GM18909 (cell line): ENCODE measurements around the gene OR1F1.

Experiments used
- ATAC-seq: cut with Tn5 transposase; IDR thresholded peaks from one replicate; pipeline ENCODE4 v1.9.1; 2021; ENCODE audit warnings: mild to moderate bottlenecking; ENCODE audit not compliant: unreplicated experiment, poor library complexity

The OR1F1 gene

GRCh38 chr16:3235856-3236669 lies 48.1 kb downstream of the OR1F1 start:
- no peak for ATAC-seq

GRCh38 chr16:3241761-3242160 lies 53.8 kb downstream of the OR1F1 start:
- no peak for ATAC-seq

- no peak for ATAC-seq
Measured at GRCh38 chr16:3242709-3243108, 54.7 kb downstream of the OR1F1 start.

GRCh38 chr16:3243882-3244281 lies 55.9 kb downstream of the OR1F1 start:
- ATAC-seq: no peak

GRCh38 chr16:3246002-3246401 lies 58.0 kb downstream of the OR1F1 start:
- no peak for ATAC-seq

- no peak for ATAC-seq
Measured at GRCh38 chr16:3246876-3247275, 58.9 kb downstream of the OR1F1 start.

- ATAC-seq: no peak
Measured at GRCh38 chr16:3248596-3248995, 60.6 kb downstream of the OR1F1 start.

- ATAC-seq: no peak
Measured at GRCh38 chr16:3249020-3249419, 61.0 kb downstream of the OR1F1 start.

GRCh38 chr16:3249451-3249850 lies 61.4 kb downstream of the OR1F1 start:
- no peak for ATAC-seq

- no peak for ATAC-seq
Measured at GRCh38 chr16:3252967-3253366, 65.0 kb downstream of the OR1F1 start.

GRCh38 chr16:3254309-3254708 lies 66.3 kb downstream of the OR1F1 start:
- ATAC-seq: no peak
